Measurements from ENCODE around the gene IGFN1. TPM values are rescaled to one million over a fixed set of nuclear protein-coding genes. Genes with fewer than 3 reads are reported as not detected.

The IGFN1 gene
- total and polyA plus RNA-seq, 2 of the 8 experiments (the other 6 are each of a cell fraction or from before 2014, with no cell fraction given), result not detected

- peaks cover 0 to 2% (median 0%) of the 10 kb centered on the region in 4 experiments; a peak in 2 of 7 replicates for H3K27me3 ChIP-seq (replicated peaks in 1 of 4; ENCODE audit: control insufficient read depth in 3 of 4, extremely low read depth in 1 of 4, insufficient read depth in 3 of 4, low read length in 3 of 4)
- H3K18ac ChIP-seq (ENCODE audit: extremely low read depth, low read length), result no peak overlapping the region
- H3K14ac ChIP-seq (ENCODE audit: insufficient read length), result no peak overlapping the region
- no peak overlapping the region for H4K91ac ChIP-seq (replicated peaks; ENCODE audit: insufficient read length, low read length)
- no peaks in the 10 kb centered on the region; a peak in 1 of 8 replicates for H3K36me3 ChIP-seq (ENCODE audit: control insufficient read depth in 2 of 4, insufficient read depth in 4 of 4, low read length in 3 of 4)
- 75% methylated on average over 2 of the region's 2 CpGs; no CpG with 5 or more reads in 1 of the 2 experiments for WGBS, 2 experiments (ENCODE audit: extremely low coverage in 1 of 2, insufficient coverage in 1 of 2, insufficient read length in 1 of 2, insufficient replicate concordance in 2 of 2, low coverage in 1 of 2, low lambda C conversion rate in 2 of 2, missing lambda C conversion rate in 1 of 2)
- no peak overlapping the region for H3K4ac ChIP-seq (replicated peaks; ENCODE audit: insufficient read length, low read depth, low read length)
- no peaks in the 10 kb centered on the region; the same call in 1 of the 2 replicates for H3K23me2 ChIP-seq (ENCODE audit: low read depth, low read length)
- no peak overlapping the region for H2BK20ac ChIP-seq (ENCODE audit: low read length)
- no peak overlapping the region for H3K23ac ChIP-seq (ENCODE audit: insufficient read length)
- H2BK15ac ChIP-seq (ENCODE audit: low read length), result 0 out of 2 replicates have a peak overlapping the region, but pooled peaks have one; percentile 3
- no peak overlapping the region for H3K4me2 ChIP-seq (ENCODE audit: insufficient read depth in 1 of 2, low read depth in 2 of 2, low read length in 2 of 2)
- ChIA-PET POLR2A (ENCODE audit: partially characterized antibody) (interaction anchor here (1.0 to 1.5 kb wide), 2 partner anchors 14 to 26 kb away, joined by 3 read pairs; partner anchors contain the start of gene IGFN1), CTCF (ENCODE audit: partially characterized antibody) (interaction anchor here (0.6 to 3.1 kb wide), 4 partner anchors 31 to 733 kb away, joined by 4 to 8 read pairs (median 6); no protein-coding TSS in a partner anchor)
- peaks cover 0 to 5% (median 0%) of the 10 kb centered on the region in 4 experiments; a peak in 2 of 7 replicates for H3K4me1 ChIP-seq (replicated peaks in 1 of 4; ENCODE audit: control insufficient read depth in 3 of 4, insufficient read depth in 4 of 4, low read length in 3 of 4)
- no peaks in the 10 kb centered on the region for H3K9me3 ChIP-seq (ENCODE audit: insufficient read depth in 2 of 2, low read depth in 1 of 2, low read length in 1 of 2)
- H4K20me1 ChIP-seq (replicated peaks in 1 of 2; ENCODE audit: control insufficient read depth in 1 of 2, insufficient read depth in 2 of 2, low read length in 2 of 2), result no peaks in the 10 kb centered on the region
- FAIRE-seq (no peak), DNase-seq (ENCODE audit: low read depth in 1 of 2, low spot score in 2 of 2) (no peak)
- no peak overlapping the region for H3K9ac ChIP-seq (replicated peaks in 1 of 4; ENCODE audit: extremely low read depth in 1 of 4, low read depth in 3 of 4, low read length in 3 of 4)
- no peak overlapping the region for H4K8ac ChIP-seq (ENCODE audit: extremely low read depth, insufficient read depth, low read length)
- H4K5ac ChIP-seq (ENCODE audit: insufficient read length, low read depth, low read length), result no peak overlapping the region
- no peak overlapping the region for H3K27ac ChIP-seq (ENCODE audit: low read depth, low read length)
- no peaks in the 10 kb centered on the region for H3K79me2 ChIP-seq (ENCODE audit: control insufficient read depth in 1 of 2, insufficient read depth in 2 of 2, low read length in 2 of 2)
- no peak overlapping the region for H2BK120ac ChIP-seq (replicated peaks; ENCODE audit: low read depth, low read length)
- H2BK12ac ChIP-seq (ENCODE audit: low read depth, low read length), result no peak overlapping the region
- no peak overlapping the region for H3K4me3 ChIP-seq (ENCODE audit: extremely low read depth in 1 of 4, insufficient read depth in 2 of 4, low read depth in 3 of 4, low read length in 4 of 4)
- H2AK5ac ChIP-seq (ENCODE audit: low read depth, low read length), result no peak overlapping the region; the same call in 1 of the 2 replicates
- H2AFZ ChIP-seq (ENCODE audit: low read length), result no peak overlapping the region
- H3K79me1 ChIP-seq (ENCODE audit: low read depth, low read length), result no peaks in the 10 kb centered on the region
- H2BK5ac ChIP-seq (ENCODE audit: low read depth, low read length), result no peak overlapping the region
- no peak overlapping the region for H3K56ac ChIP-seq (replicated peaks; ENCODE audit: insufficient read length, low read depth, low read length)
- no peak for TF ChIP-seq ZNF274 (IDR thresholded peaks at IDR 0.05; ENCODE audit: borderline replicate concordance, extremely low read depth, low read length)
- TF ChIP-seq CHD1 (IDR thresholded peaks at IDR 0.05; ENCODE audit: low read depth, low read length), result no peak
- TF ChIP-seq RAD21 (IDR thresholded peaks at IDR 0.05 in 1 of 2, conservative IDR thresholded peaks at IDR 0.05 in 1 of 2; ENCODE audit: low read depth in 2 of 2, low read length in 2 of 2), result no peak
Observed at GRCh38 chr1:201176940-201177339, 13.7 kb upstream of the IGFN1 start.

All from H1 (cell line).